Activated naive CD8-positive, alpha-beta T cell treated with anti-CD3 and anti-CD28 coated beads for 36 hours (primary cell): ENCODE data around the gene SCN9A. TPM values are rescaled to one million over a fixed set of nuclear protein-coding genes. Genes with fewer than 3 reads are reported as not detected.

Source experiments
- DNase-seq: peaks from one replicate; pipeline ENCODE4 v3.0.0; 2021
- H3K27ac Mint-ChIP-seq: one replicate; pipeline ENCODE4 v1.8.0; 2022; ENCODE audit warnings: mild to moderate bottlenecking, moderate library complexity, mixed read lengths
- H3K27me3 Mint-ChIP-seq: one replicate; pipeline ENCODE4 v1.8.0; 2022; ENCODE audit warnings: mild to moderate bottlenecking, mixed read lengths
- H3K36me3 Mint-ChIP-seq: one replicate; pipeline ENCODE4 v1.8.0; 2021; ENCODE audit warnings: mild to moderate bottlenecking, mixed read lengths
- H3K4me1 Mint-ChIP-seq: one replicate; pipeline ENCODE4 v1.8.0; 2021; ENCODE audit warnings: mixed read lengths
- H3K4me3 Mint-ChIP-seq: one replicate; pipeline ENCODE4 v1.8.0; 2022; ENCODE audit warnings: mild to moderate bottlenecking, moderate library complexity, mixed read lengths
- H3K9me3 Mint-ChIP-seq: one replicate; pipeline ENCODE4 v1.8.0; 2022; ENCODE audit warnings: mixed read lengths
- total RNA-seq, 2 experiments: library from RNA; stranded (reverse); gene quantifications; one replicate each; pipeline ENCODE4 v1.2.3, GENCODE V29; 2021

SCN9A gene
- total RNA-seq, 2 experiments from 2014 or later: not detected

DNA sequence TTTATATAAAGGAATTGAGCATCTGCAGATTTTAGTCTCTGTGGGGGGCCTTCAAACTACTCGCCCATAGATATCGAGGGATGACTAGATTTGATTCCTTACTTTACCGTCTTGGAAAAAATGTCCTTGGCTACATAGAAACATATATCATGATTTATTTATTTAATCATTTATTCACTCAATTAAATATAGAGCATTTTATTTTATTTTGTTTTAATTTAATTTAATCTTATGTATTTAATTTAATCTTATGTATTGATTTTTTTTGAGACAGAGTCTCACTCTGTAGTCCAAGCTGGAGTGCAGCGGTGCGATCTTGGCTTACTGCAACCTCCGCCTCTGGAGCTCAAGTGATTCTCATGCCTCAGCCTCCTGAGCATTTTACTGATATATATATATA, 105.4 kb downstream of the SCN9A start:
- Mint-ChIP-seq H3K27me3 (no peaks in the 10 kb centered on the region), H3K4me3 (no peak overlapping the region)

DNA sequence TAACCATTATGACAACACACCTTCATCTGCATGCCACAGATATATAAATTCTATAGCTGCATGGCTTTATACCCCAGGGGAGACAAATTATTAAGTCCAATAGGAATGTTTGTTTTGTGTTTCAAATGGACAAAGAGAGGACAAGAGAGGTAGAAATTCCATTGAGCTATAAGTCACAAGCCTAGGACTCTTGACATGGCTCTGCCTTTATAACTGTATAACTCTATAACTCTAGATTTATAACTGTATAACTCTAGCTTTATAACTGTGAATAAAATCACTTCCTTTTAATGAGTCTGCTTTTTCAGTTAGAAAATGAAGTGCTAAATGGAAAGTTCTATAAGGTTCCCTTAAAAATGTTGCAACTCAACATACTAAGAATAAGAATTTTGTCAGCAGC, 106.4 kb downstream of the SCN9A start:
- Mint-ChIP-seq H3K27me3 (no peaks in the 10 kb centered on the region), H3K4me3 (no peak overlapping the region), H3K9me3 (no peaks in the 10 kb centered on the region), H3K4me1 (no peaks in the 10 kb centered on the region), H3K27ac (no peak overlapping the region), H3K36me3 (no peaks in the 10 kb centered on the region)
- no peak for DNase-seq

More for the DNA sequence above, 105.4 kb downstream of the SCN9A start:
- DNase-seq: no peak
- Mint-ChIP-seq H3K9me3 (no peaks in the 10 kb centered on the region), H3K36me3 (no peaks in the 10 kb centered on the region), H3K27ac (no peak overlapping the region), H3K4me1 (no peaks in the 10 kb centered on the region)

DNA sequence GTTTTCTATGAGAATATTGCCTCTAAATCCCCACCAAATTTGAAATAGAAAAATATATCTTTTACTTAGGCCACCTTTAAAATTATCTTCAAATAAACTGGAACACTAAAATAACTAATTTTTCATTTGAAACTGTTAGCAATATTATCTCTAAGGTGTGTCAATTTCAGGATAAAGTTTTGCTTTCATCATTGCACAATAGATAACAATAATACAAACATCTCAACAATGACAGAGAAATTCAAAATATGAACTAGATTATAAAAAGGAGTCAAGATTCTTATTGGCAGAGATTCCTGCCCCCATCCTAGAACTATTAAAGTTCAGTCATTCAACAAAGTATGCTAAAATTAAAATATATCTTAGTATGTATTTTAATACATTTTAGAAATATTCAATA, 117.9 kb downstream of the SCN9A start:
- Mint-ChIP-seq H3K27me3 (no peaks in the 10 kb centered on the region), H3K4me1 (no peaks in the 10 kb centered on the region), H3K36me3 (no peaks in the 10 kb centered on the region), H3K9me3 (no peaks in the 10 kb centered on the region), H3K4me3 (no peak overlapping the region), H3K27ac (no peak overlapping the region)
- DNase-seq: no peak

DNA sequence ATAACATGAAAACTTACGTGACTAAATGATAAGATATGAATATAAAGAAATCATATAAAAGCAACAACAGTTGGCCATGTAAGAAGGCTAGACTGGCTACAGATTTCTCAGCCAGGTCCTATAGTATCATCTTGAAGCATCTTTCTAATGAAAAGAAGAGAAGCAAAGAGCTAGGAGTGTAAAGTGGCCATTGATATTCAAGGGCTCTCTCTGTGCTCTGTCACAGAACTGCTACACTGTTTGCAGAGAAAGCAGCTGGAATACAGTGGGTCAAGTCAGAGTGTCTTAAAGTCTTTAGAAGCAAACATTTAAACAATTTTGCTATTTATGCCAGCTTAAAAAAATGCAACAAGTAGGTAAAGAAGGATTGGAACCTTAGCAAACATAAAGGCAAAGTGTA, 118.8 kb downstream of the SCN9A start:
- H3K36me3 Mint-ChIP-seq: no peaks in the 10 kb centered on the region
- no peak for DNase-seq
- H3K4me1 Mint-ChIP-seq: no peaks in the 10 kb centered on the region
- no peak overlapping the region for H3K4me3 Mint-ChIP-seq
- H3K27me3 Mint-ChIP-seq: no peaks in the 10 kb centered on the region
- no peaks in the 10 kb centered on the region for H3K9me3 Mint-ChIP-seq
- H3K27ac Mint-ChIP-seq: no peak overlapping the region

DNA sequence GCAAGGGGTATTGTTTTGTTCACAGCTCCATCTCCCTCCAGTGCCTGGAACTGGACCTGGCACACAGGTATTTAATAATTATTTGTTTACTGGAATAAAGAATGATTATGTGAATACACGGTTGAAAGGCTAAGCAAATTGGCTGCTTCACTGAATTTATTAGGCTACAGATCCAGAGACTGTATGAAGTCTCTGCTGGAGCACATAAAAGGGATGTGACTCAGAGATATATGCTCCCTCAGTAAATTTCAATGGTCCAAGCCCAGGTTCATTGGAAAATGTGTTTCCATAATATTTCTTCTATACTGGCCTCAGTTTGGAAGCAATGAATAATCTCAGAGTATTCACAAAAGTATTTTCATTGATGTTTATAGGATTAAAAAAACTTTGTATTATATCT, 126.4 kb downstream of the SCN9A start:
- Mint-ChIP-seq H3K4me1 (no peaks in the 10 kb centered on the region), H3K27me3 (no peaks in the 10 kb centered on the region), H3K9me3 (no peaks in the 10 kb centered on the region), H3K36me3 (no peaks in the 10 kb centered on the region), H3K4me3 (no peak overlapping the region), H3K27ac (no peak overlapping the region)
- DNase-seq: no peak

DNA sequence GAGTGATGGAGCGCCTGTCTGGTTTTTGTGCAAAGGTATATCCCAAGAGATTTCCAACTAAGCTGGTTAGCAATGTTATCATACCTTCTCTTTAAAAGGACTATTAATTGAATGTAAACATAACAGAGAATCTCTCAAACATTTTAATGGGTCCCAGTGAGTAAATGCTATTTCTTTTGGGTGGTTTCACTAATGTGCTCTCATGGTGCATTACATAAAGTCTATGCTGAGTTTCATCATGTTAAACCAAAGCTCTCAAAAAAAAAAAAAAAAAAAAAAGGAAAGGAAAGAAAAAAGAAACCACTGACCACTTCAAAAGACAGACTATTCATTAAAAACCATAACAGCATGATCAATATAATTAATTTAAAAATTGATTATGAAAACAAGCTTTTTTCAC, 128.8 kb downstream of the SCN9A start:
- DNase-seq: no peak
- no peaks in the 10 kb centered on the region for H3K4me1 Mint-ChIP-seq
- H3K9me3 Mint-ChIP-seq: no peaks in the 10 kb centered on the region
- no peaks in the 10 kb centered on the region for H3K27me3 Mint-ChIP-seq
- H3K27ac Mint-ChIP-seq: no peak overlapping the region
- no peak overlapping the region for H3K4me3 Mint-ChIP-seq
- no peaks in the 10 kb centered on the region for H3K36me3 Mint-ChIP-seq

DNA sequence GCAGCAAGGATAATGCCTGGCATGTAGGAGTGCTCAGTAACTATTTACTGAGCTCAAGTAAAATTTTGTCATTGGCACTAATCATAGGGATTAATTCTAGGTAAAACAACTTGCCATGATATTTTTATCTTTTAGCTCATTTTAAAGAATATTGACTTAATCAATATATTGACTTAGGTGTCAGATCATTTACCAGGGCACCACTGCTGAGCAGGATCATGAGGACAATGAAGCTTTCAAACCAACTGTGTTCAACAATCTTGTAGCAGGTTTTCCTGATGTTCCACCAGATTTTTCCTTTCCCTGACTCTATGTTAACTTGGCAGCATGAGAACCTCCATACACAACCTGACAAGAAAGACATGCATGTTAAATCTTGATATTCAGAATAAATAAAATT, 133.4 kb downstream of the SCN9A start:
- Mint-ChIP-seq H3K9me3 (no peaks in the 10 kb centered on the region), H3K27ac (no peak overlapping the region), H3K4me1 (no peaks in the 10 kb centered on the region), H3K36me3 (no peaks in the 10 kb centered on the region), H3K27me3 (no peaks in the 10 kb centered on the region), H3K4me3 (no peak overlapping the region)
- DNase-seq: no peak

DNA sequence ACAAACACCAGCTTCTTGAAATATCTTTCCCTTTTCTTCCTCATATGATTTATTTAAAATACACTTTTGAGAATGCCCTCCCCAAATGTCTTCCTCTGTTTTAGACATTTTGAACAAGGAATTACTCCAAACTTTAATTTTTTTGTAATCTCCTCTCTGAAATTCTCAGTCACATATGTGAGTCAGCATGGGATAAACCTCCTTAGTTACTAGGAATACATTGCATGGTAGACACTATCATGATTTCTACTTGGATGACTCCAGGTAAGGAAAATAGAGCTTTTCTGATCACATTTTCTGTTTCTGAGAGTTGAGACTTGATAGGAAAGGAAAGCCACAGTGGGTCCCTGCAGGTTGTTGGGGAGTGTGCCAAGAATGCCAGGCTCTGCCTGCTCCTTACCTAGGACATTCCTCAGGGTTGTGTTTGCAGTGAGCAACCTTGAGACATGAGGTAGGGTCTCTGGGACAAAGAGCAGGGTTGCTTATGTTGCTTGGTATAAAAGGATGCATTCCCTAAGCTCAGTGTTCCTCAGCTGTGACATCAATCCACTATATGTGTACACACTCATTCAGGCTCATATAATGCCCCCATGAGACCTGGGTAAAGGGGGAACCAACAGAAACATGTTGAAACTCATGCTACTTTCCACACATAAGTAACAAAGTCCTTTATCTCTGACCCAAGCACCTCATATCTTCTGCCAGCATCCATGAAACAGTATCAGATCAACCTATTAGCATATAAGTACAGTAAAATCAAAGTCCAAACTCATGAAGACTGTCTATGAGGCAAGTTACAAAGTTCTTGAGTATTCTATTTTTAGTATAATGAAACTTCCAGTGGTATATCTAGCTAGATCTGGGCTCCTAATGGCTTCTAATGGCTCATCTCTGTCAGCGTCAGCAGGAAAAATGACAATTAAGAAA, 135.1 kb downstream of the SCN9A start:
- DNase-seq: no peak
- no peaks in the 10 kb centered on the region for H3K4me1 Mint-ChIP-seq
- H3K27ac Mint-ChIP-seq: no peak overlapping the region
- no peaks in the 10 kb centered on the region for H3K36me3 Mint-ChIP-seq
- no peaks in the 10 kb centered on the region for H3K27me3 Mint-ChIP-seq
- H3K4me3 Mint-ChIP-seq: no peak overlapping the region
- no peaks in the 10 kb centered on the region for H3K9me3 Mint-ChIP-seq

DNA sequence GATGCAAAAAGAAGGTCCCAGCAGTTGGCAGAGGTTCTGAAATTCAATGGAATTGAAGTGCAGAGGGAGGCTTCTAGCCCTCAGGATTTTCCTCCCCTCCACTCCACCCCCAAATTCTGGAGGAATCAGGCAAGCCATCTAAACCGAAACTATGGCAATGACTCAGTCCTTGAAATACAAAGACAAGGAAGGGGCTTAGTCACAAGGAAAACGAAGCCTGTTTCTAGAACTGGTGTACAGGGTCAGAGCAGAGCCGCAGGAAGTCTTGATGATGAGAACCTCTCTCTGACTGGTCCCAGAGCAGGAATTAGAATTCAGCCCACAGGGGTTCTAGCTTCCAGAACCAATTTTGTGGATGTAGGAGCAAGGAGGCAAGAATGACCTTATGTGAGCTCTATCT, 136.2 kb downstream of the SCN9A start:
- H3K27me3 Mint-ChIP-seq: no peaks in the 10 kb centered on the region
- H3K36me3 Mint-ChIP-seq: no peaks in the 10 kb centered on the region
- no peak overlapping the region for H3K27ac Mint-ChIP-seq
- no peak overlapping the region for H3K4me3 Mint-ChIP-seq
- H3K9me3 Mint-ChIP-seq: no peaks in the 10 kb centered on the region
- DNase-seq: no peak
- no peaks in the 10 kb centered on the region for H3K4me1 Mint-ChIP-seq

DNA sequence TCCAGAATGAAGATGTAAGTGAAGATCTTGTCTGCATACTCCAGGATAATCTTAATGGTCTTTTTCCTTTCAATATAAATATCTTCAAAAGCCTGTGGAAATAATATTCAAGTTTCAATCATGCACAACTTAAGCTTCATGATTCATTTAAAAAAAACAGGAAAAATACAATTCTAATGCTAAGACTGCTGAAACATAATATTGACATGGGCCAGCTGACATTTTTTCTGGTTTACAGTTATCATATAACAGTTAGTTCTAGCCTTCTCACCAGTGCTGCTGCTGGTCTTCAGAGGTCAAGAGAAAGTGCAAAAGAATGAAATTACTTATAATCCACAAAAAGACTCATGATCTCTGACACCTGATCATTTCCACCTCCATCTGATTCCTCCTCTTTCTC, 137.6 kb downstream of the SCN9A start:
- no peak overlapping the region for H3K27ac Mint-ChIP-seq
- H3K27me3 Mint-ChIP-seq: no peaks in the 10 kb centered on the region
- no peak for DNase-seq
- no peaks in the 10 kb centered on the region for H3K9me3 Mint-ChIP-seq
- H3K4me3 Mint-ChIP-seq: no peak overlapping the region
- no peaks in the 10 kb centered on the region for H3K36me3 Mint-ChIP-seq
- no peaks in the 10 kb centered on the region for H3K4me1 Mint-ChIP-seq

DNA sequence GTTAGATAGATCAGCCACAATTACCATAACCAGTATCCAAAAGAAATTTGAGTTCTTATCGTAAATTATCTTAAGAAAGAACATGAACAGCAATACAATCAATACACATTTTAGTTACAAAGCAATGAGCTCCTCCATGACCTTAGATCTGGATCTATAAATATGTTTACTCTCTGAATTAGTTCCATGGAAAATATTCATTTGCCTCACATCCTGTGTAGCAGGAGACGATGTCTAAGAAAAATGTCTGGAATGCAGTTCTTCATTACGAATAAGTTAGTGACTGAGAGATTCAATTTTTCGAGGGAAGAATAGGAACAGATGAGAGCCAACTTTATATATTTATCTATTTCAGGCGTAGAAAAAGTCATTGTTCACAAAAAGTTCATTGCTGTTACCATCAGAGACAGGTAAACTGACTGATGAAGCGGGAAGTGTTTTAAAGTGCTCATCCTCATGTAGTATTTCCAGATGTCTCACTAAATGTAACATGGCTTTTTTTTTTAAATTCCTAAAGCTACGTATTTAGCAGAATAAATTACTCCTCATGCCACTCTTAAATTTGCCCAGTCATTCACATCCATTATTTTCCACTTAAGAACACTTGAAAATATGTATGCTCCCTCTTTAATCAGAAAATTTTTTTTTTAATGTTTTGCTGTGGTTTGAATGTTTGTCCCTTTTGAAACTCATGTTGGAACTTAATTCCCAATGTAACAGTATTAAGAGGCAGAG, 141.5 kb downstream of the SCN9A start:
- Mint-ChIP-seq H3K9me3 (no peaks in the 10 kb centered on the region), H3K4me1 (no peaks in the 10 kb centered on the region), H3K4me3 (no peak overlapping the region), H3K27ac (no peak overlapping the region), H3K27me3 (no peaks in the 10 kb centered on the region), H3K36me3 (no peaks in the 10 kb centered on the region)
- no peak for DNase-seq

DNA sequence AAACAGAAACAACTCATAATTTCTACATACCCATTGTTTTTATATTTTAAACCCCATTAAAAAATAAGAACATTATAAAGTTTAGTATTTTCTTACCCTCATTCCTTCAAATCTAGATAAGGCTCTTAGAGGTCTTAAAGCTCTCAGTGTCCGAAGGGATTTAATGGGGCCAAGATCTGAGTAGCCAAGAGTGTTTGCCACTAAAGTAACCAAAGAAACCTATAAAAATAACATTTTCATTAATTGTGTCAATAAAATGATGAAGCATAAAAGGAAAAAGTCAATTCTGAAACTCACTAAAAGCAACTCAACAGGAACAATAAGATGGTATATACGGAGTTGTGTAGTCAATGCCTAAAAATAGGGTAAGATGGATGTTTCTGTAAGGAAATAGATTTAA, 142.5 kb downstream of the SCN9A start:
- Mint-ChIP-seq H3K4me3 (no peak overlapping the region), H3K27ac (no peak overlapping the region), H3K9me3 (no peaks in the 10 kb centered on the region), H3K27me3 (no peaks in the 10 kb centered on the region), H3K36me3 (no peaks in the 10 kb centered on the region), H3K4me1 (no peaks in the 10 kb centered on the region)
- no peak for DNase-seq

DNA sequence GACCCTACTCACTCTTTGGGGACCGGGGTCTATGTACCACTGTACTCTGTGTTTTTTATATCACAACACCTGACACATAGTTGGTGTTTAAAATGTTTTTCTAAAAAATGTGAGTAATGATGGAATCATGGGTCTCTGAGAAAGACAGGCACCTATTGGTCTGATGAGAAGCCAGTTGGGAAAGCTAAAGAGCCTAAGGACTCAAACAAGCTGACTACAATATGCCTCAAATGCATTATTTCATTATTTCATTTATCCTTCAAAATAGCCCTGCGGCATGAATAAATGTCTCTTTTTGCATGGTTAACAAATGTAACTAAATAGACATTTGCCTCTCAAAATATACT, 145.0 kb downstream of the SCN9A start:
- Mint-ChIP-seq H3K27ac (no peak overlapping the region), H3K4me1 (no peaks in the 10 kb centered on the region), H3K4me3 (no peak overlapping the region), H3K36me3 (no peaks in the 10 kb centered on the region), H3K27me3 (no peaks in the 10 kb centered on the region), H3K9me3 (no peaks in the 10 kb centered on the region)
- no peak for DNase-seq

DNA sequence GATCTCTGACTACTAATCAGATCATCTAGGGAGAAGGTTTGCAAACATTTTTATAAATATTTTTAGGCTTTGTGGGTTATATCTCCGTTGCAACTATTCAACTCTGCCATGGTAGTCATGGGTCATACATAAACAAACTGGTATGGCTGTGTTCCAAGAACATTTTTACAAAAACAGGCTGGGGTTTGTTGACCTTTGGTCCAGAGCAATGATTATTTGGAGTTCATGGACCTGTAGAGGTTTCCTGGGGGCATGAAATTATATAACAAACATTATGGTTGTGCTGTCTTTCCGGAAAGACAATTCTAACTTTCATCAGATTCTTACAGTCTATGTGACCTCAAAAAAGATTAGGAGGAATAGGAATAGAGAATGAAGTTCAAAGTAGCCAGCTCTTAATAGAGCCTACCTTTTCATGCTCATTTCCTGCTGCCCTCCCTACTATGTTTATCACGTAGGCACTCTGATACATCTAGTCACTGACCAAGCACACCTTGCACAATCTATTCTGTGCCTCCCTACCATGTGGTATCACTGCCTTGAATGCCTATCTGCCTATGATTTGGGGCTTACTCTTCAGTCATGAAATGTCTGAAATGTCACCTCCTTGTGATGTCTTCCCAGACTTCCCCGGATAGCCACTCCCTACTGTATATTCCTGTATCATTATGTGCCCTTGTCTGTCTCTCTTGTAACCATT, 145.6 kb downstream of the SCN9A start:
- H3K4me1 Mint-ChIP-seq: no peaks in the 10 kb centered on the region
- H3K36me3 Mint-ChIP-seq: no peaks in the 10 kb centered on the region
- DNase-seq: no peak
- H3K27me3 Mint-ChIP-seq: no peaks in the 10 kb centered on the region
- no peak overlapping the region for H3K4me3 Mint-ChIP-seq
- no peaks in the 10 kb centered on the region for H3K9me3 Mint-ChIP-seq
- no peak overlapping the region for H3K27ac Mint-ChIP-seq

DNA sequence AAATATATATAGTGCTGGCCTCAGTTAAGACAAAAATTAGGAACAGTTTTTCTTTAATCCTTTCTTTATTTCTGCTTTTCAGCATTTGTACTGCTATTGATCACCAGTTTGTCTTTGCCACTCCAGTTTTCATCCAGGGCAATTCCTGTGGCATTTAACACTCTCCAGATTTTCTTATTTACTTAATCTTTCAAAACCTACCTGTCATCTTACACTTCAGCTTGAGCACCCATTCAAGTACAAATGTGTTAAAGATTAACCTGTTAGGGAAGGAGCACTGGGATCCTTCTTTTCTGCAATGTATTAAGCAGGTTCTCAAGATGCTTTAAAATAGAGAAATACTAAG, 146.1 kb downstream of the SCN9A start:
- Mint-ChIP-seq H3K36me3 (no peaks in the 10 kb centered on the region), H3K27ac (no peak overlapping the region), H3K4me3 (no peak overlapping the region), H3K27me3 (no peaks in the 10 kb centered on the region), H3K9me3 (no peaks in the 10 kb centered on the region), H3K4me1 (no peaks in the 10 kb centered on the region)
- no peak for DNase-seq
